GM12891 (cell line): Measurements from ENCODE around the gene CAPS2.

ENCODE experiments used
- PAX5 ChIP-seq: IDR thresholded peaks from 2 replicates; pipeline ENCODE4 v1.6.1; 2011; ENCODE audit warnings: low read length, moderate library complexity, mild to moderate bottlenecking; ENCODE audit not compliant: insufficient read depth, severe bottlenecking
- POLR2A ChIP-seq: IDR thresholded peaks from 2 replicates; pipeline ENCODE4 v1.6.1; 2011; ENCODE audit warnings: low read depth, low read length, control low read depth
- POLR2AphosphoS5 ChIP-seq: IDR thresholded peaks from 2 replicates; pipeline ENCODE4 v1.6.1; 2011; ENCODE audit warnings: low read depth, low read length, control low read depth
- POU2F2 ChIP-seq: IDR thresholded peaks from 2 replicates; pipeline ENCODE4 v1.6.1; 2011; ENCODE audit warnings: low read depth, mild to moderate bottlenecking, control low read depth, low read length, moderate library complexity
- SPI1 ChIP-seq: IDR thresholded peaks from 2 replicates; pipeline ENCODE4 v1.6.1; 2011; ENCODE audit warnings: low read depth, low read length, control low read depth
- TAF1 ChIP-seq: IDR thresholded peaks from 2 replicates; pipeline ENCODE4 v1.6.1; 2011; ENCODE audit warnings: low read depth, low read length, control low read depth

DNA sequence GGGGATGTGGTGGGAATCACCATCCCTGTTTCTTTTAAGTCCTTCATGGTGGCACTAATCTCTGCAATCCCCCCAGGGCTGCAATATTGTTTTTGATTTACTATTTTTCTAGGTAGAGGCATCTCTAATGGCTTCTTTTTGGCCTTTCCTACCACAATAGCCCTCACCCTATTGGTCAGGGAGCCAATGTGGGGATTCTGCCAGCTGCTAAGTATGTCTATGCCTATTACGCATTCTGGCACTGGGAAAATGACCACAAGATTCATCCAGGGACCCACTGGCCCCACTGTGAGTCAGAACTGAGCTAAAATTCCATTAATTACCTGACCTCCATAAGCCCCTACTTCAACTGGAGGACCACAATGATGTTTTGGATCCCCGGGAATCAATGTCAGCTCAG, 44.8 kb upstream of the CAPS2 start:
- TF ChIP-seq POLR2A: no peak
- no peak for TF ChIP-seq POLR2AphosphoS5
- TF ChIP-seq TAF1: no peak
- TF ChIP-seq PAX5: no peak
- no peak for TF ChIP-seq SPI1
- TF ChIP-seq POU2F2: no peak
